Esophagus muscularis mucosa (tissue), 4 donors: ENCODE data around the gene CRYBG1.

Experiments
- CTCF ChIP-seq, 3 experiments: fragments of 200-600 bp in 2 of 3; fragments of 450-650 bp in 1 of 3; sonication (generic) in 2 of 3; IDR thresholded peaks; one replicate each; pipeline ENCODE4 v1.5.1; 2017 to 2019; ENCODE audit warnings: antibody characterized with exemption in 3 of 3, mild to moderate bottlenecking in 2 of 3, moderate library complexity in 1 of 3
- EP300 ChIP-seq: sonication (generic); formaldehyde crosslinking; IDR thresholded peaks from one replicate; pipeline ENCODE4 v1.6.1; 2017; ENCODE audit warnings: antibody characterized with exemption
- POLR2A ChIP-seq: fragments of 450-650 bp; IDR thresholded peaks from one replicate; pipeline ENCODE4 v1.6.1; 2017; ENCODE audit warnings: antibody characterized with exemption, moderate library complexity, mild to moderate bottlenecking, low read depth
- POLR2AphosphoS5 ChIP-seq, 2 donors: sonication (generic); formaldehyde crosslinking; IDR thresholded peaks; one replicate each; pipeline ENCODE4 v1.6.1; 2017; ENCODE audit warnings: antibody characterized with exemption in 2 of 2

GRCh38 chr6:106452628-106453027 lies 92.1 kb downstream of the CRYBG1 start:
- TF ChIP-seq POLR2A (no peak), CTCF (IDR thresholded peaks at IDR 0.05) (no peak), POLR2AphosphoS5 (IDR thresholded peaks at IDR 0.05) (no peak), EP300 (no peak)
